ENCODE measurements around the gene PTPRK.

The PTPRK gene

GRCh38 chr6:128139519-128139918, 380.9 kb downstream of the PTPRK start:
- Histone ChIP-seq H3K27me3 (ENCODE audit: insufficient read depth, low read length) (no peaks in the 10 kb centered on the region), H3F3A (ENCODE audit: insufficient read depth, low read length) (no peaks in the 10 kb centered on the region), H3K4me3 (ENCODE audit: low read depth, low read length, poor library complexity, severe bottlenecking) (no peak overlapping the region), H3K27ac (ENCODE audit: low read depth, low read length, poor library complexity, severe bottlenecking) (no peak overlapping the region), H4K20me1 (ENCODE audit: insufficient read depth, low read length) (no peaks in the 10 kb centered on the region), H3K4me1 (ENCODE audit: insufficient read depth, low read length, severe bottlenecking) (no peaks in the 10 kb centered on the region), H3K9me2 (ENCODE audit: low read depth, low read length) (no peaks in the 10 kb centered on the region), H3K9ac (ENCODE audit: low read length) (no peak overlapping the region), H3K36me3 (ENCODE audit: insufficient read depth, low read length) (no peaks in the 10 kb centered on the region), H2AFZ (ENCODE audit: low read length) (no peak overlapping the region), H3K9me3 (ENCODE audit: low read length) (no peaks in the 10 kb centered on the region), H3K79me2 (ENCODE audit: insufficient read depth, low read length) (no peaks in the 10 kb centered on the region), H3K4me2 (ENCODE audit: low read length) (no peak overlapping the region)
- TF ChIP-seq EZH2 (IDR thresholded peaks at IDR 0.05; ENCODE audit: borderline replicate concordance, low read length): no peak
- no peak for TF ChIP-seq CTCF (IDR thresholded peaks at IDR 0.05; ENCODE audit: low read length)

- Histone ChIP-seq H3K4me2 (ENCODE audit: low read length) (no peak overlapping the region), H3K9me3 (ENCODE audit: low read length) (no peaks in the 10 kb centered on the region)
- TF ChIP-seq EZH2 (IDR thresholded peaks at IDR 0.05; ENCODE audit: borderline replicate concordance, low read length): no peak
- TF ChIP-seq CTCF (IDR thresholded peaks at IDR 0.05; ENCODE audit: low read length): no peak
These were observed 381.7 kb downstream of the PTPRK start for GRCh38 chr6:128138694-128139093.

GRCh38 chr6:128135325-128135724, 385.1 kb downstream of the PTPRK start:
- Histone ChIP-seq H3F3A (ENCODE audit: insufficient read depth, low read length) (no peaks in the 10 kb centered on the region), H3K79me2 (ENCODE audit: insufficient read depth, low read length) (no peaks in the 10 kb centered on the region), H3K27me3 (ENCODE audit: insufficient read depth, low read length) (no peaks in the 10 kb centered on the region), H3K27ac (ENCODE audit: low read depth, low read length, poor library complexity, severe bottlenecking) (no peak overlapping the region), H3K9ac (ENCODE audit: low read length) (no peak overlapping the region), H3K9me3 (ENCODE audit: low read length) (no peaks in the 10 kb centered on the region), H3K4me1 (ENCODE audit: insufficient read depth, low read length, severe bottlenecking) (no peaks in the 10 kb centered on the region), H3K4me3 (ENCODE audit: low read depth, low read length, poor library complexity, severe bottlenecking) (no peak overlapping the region), H4K20me1 (ENCODE audit: insufficient read depth, low read length) (no peaks in the 10 kb centered on the region), H3K4me2 (ENCODE audit: low read length) (no peak overlapping the region), H3K36me3 (ENCODE audit: insufficient read depth, low read length) (no peaks in the 10 kb centered on the region), H2AFZ (ENCODE audit: low read length) (no peak overlapping the region), H3K9me2 (ENCODE audit: low read depth, low read length) (no peaks in the 10 kb centered on the region)
- TF ChIP-seq EZH2 (IDR thresholded peaks at IDR 0.05; ENCODE audit: borderline replicate concordance, low read length) (no peak), CTCF (IDR thresholded peaks at IDR 0.05; ENCODE audit: low read length) (no peak)

More at GRCh38 chr6:128138694-128139093, 381.7 kb downstream of the PTPRK start:
- Histone ChIP-seq H3K36me3 (ENCODE audit: insufficient read depth, low read length) (no peaks in the 10 kb centered on the region), H3K27ac (ENCODE audit: low read depth, low read length, poor library complexity, severe bottlenecking) (no peak overlapping the region), H3F3A (ENCODE audit: insufficient read depth, low read length) (no peaks in the 10 kb centered on the region), H4K20me1 (ENCODE audit: insufficient read depth, low read length) (no peaks in the 10 kb centered on the region), H3K9ac (ENCODE audit: low read length) (no peak overlapping the region), H3K27me3 (ENCODE audit: insufficient read depth, low read length) (no peaks in the 10 kb centered on the region), H2AFZ (ENCODE audit: low read length) (no peak overlapping the region), H3K4me3 (ENCODE audit: low read depth, low read length, poor library complexity, severe bottlenecking) (no peak overlapping the region), H3K9me2 (ENCODE audit: low read depth, low read length) (no peaks in the 10 kb centered on the region), H3K4me1 (ENCODE audit: insufficient read depth, low read length, severe bottlenecking) (no peaks in the 10 kb centered on the region), H3K79me2 (ENCODE audit: insufficient read depth, low read length) (no peaks in the 10 kb centered on the region)
